GM19099 (cell line): ENCODE data around the gene CDKL1.

Experiments
- POLR2A ChIP-seq: IDR thresholded peaks from 3 replicates; pipeline ENCODE4 v1.6.1; 2011; ENCODE audit warnings: low read depth; ENCODE audit not compliant: insufficient read length; ENCODE audit errors: extremely low read depth

The CDKL1 gene

DNA sequence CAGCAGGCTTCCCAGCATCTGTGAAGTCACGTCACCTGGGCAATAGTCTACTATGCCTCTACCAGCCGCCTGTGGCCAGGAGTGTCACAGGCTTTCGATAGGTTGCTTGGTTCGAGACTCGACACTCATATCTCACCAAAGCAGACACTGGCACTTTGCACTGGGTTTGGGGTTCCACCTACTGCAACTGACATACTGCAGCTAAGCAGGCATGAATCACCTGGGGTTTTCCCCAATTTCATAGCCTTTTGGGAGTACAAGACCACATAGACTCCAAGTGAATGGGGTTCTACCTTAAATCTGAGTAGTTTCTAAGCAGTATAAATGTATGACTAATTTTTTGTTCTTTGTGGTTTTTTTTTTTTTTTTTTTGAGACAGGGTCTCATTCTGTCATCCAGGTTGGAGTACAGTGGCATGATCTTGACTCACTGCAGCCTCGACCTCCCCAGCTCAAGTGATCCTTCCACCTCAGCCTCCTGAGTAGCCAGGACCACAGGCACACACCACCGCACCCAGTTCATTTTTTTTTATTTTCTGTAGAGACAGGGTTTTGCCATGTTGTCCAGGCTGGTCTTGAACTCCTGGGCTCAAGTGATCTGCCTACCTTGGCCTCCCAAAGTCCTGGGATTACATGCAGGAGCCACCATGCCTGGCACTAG, 52.4 kb downstream of the CDKL1 start:
- TF ChIP-seq POLR2A = no peak

- no peak for TF ChIP-seq POLR2A
These were observed 53.2 kb downstream of the CDKL1 start for GRCh38 chr14:50343434-50343833.

- TF ChIP-seq POLR2A = no peak
These were observed 54.2 kb downstream of the CDKL1 start for GRCh38 chr14:50342221-50343078.

DNA sequence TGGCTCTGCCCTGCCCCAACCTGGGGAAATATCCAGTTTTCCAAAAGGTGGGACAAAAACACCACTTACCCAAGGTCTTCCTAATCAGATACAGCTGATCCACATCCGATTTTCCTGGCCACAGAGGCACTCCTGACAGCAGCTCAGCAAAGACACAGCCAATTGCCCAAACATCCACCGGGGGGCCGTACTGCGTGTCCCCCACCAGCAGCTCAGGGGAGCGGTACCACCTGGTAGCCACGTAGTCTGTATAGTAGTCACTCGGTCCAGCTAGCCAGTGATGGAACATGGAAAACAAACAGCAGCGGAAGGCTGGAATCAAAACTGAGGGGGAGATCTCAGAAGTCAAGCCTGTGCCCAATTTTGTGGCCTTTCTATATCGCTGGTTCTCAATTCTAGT, 55.7 kb downstream of the CDKL1 start:
- TF ChIP-seq POLR2A = no peak

- TF ChIP-seq POLR2A = no peak
These were observed 56.6 kb downstream of the CDKL1 start for GRCh38 chr14:50340045-50340444.

GRCh38 chr14:50339178-50339804, 57.4 kb downstream of the CDKL1 start:
- no peak for TF ChIP-seq POLR2A

DNA sequence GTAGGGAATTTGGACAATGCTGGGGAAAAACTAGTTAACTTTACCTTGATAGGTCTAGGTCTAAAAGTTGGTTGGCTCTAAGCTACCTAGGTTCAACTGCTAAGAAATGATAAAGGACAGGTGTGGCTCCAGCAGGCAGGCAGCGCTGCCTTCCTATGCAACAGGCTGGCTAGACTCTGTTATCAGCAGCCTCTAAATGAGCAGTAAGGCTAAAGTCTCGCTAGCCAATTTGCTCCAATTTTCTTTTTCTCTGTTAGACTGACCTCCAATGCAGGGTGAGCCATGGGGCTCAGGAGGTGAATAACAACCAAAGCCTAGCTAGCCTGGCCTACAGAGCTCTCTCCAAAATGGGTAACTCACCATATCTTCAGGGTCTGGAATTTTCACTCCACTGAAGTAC, 58.1 kb downstream of the CDKL1 start:
- TF ChIP-seq POLR2A = no peak

DNA sequence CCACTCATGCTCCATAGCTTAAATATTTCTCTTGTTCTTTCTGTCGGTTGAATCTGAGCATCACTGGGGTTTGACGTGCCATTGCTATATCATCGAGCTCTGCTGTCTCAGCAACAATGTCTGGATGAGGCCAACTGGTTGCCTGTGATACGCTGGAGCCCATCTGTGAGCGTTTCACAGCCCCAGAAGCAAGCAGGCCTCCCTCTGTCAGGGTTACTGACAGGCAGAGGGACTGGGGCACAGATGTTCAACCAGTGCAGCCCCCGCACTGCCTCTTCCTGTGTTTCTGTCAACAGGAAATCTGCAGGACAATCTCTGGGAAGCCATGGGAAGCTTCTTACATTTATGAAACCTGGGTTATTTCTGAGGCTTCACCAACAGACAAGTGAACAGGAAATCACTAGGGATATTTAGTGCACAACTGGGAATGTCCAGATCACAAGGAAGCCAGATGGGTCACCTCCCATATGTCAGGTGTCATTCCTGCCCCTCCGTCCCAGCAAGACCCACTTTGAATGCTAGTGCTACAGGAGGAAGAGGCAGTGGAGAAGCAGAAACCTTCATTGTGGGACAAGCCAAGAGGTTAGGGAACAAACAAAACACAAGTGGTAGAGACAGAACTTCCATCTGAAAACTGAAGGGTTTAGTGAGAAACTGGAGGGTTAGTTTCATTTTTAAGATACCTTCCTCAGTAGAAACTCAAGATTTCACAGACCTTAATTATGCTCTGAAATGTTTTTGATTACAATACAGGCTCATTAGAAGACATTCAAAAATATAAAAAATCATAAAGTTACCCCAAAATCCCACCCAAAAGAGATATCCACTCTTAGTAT, 60.5 kb downstream of the CDKL1 start:
- no peak for TF ChIP-seq POLR2A

GRCh38 chr14:50335389-50335788, 61.3 kb downstream of the CDKL1 start:
- TF ChIP-seq POLR2A = no peak

DNA sequence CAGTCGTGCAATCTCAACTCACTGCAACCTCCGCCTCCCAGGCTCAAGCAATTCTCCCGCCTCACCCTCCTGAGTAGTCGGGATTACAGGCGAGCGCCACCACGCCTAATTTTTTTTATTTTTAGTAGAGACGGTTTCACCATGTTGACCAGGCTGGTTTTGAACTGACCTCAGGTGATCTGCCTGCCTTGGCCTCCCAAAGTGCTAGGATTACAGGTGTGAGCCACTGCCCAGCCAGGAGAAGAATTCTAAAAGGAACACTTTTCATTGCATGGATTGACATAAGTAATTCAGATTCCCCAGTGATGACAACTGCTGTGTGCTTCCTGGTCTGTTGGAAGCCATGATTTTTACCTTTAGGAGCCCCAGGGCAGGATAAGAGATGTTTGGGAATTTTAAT, 62.5 kb downstream of the CDKL1 start:
- no peak for TF ChIP-seq POLR2A

DNA sequence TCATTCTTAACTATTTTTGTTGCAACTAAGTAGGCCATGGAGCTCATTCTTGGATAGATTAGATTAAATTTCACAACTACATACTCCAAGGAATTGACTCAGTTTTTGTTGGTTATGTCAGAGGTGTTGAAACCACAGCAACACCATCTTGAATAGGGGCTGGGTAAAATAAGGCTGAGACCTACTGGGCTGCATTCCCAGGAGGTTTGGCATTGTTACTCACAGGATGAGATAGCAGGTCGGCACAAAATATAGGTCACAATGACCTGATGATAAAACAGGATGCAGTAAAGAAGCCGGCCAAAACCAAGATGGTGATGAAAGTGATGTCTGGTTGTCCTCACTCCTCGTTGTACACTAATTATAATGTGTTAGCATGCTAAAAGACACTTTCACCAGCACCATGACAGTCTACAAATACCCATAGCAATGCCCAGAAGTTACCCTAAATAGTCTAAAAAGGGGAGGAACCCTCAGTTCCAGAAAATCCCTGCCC, 63.6 kb downstream of the CDKL1 start:
- no peak for TF ChIP-seq POLR2A

GRCh38 chr14:50331596-50331995, 65.1 kb downstream of the CDKL1 start:
- TF ChIP-seq POLR2A = no peak

- TF ChIP-seq POLR2A = no peak
These were observed 75.5 kb downstream of the CDKL1 start for GRCh38 chr14:50321009-50321660.

DNA sequence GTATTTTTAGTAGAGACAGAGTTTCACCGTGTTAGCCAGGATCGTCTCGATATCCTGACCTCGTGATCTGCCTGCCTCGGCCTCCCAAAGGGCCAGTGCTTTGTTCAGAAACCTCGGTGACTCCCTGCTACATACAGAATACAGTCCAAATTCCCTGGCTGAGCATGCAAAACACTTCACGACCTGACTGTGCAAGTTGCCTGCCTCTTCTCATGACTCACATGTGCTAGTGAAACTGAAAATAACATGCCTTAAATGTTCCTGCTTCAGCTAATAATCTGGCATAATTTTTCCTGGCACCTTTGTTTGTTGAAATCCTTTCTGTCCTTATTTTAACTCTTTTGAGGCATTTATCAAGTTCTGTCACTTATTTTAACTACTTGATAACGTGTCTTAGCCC, 76.4 kb downstream of the CDKL1 start:
- TF ChIP-seq POLR2A = no peak
